Measurements from ENCODE around the gene MCC.

The MCC gene

DNA sequence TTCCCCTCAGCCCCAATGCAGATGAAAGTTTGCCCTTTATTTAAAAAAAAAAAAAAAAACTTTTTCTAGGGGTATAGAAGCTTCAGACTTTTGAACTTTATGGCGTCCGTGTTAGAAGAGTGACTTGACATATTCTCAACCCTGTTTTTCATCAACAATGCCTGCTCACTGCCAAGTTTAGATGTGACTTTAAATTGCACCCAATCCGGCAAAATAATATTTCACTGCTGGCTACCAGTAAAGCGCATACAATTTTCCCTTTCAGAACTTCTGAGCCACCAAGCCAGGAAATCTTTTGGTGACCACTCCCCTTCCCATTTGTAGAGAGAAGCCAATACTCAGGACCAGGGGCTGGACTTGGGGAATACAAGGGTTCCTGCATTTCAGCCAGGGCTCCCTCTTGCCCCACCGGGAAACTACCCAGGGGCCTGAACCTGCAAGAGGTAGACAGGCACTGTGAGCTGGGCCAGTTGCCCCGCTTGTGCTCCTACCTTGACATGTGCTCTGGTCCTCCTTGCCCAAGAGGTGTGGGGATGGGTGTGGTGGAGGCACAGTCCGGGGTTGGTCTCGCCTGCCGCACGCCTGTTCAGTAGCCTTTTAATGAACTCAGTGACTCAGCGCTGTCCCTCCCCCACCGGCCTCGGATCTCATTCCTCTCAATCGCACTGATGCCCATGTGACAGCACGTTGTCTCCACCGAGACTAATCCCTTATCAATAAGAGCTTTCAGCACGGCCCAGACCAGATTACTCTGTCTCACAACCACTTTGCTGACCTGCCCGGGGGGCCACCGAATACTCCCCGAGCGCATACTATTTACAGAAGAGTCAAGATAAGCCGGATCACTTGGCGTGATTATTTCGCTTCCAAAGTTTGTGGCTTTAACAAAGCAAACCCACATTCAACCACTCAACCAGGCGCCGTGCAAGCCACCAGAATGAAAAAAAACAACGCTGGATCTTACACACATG lies 285.2 kb downstream of the MCC start:
- FAIRE-seq (no peak), DNase-seq (ENCODE audit: insufficient read length, low spot score) (no peak)
- no peak for TF ChIP-seq POU2F2 (IDR thresholded peaks at IDR 0.05; ENCODE audit: low read depth, low read length)
- TF ChIP-seq TAF1 (IDR thresholded peaks at IDR 0.05; ENCODE audit: low read depth, low read length): no peak
- TF ChIP-seq POLR2A (IDR thresholded peaks at IDR 0.05; ENCODE audit: low read depth, low read length): no peak
- TF ChIP-seq PAX5 (IDR thresholded peaks at IDR 0.05; ENCODE audit: insufficient read depth, low read length, severe bottlenecking): no peak

- DNase-seq (ENCODE audit: insufficient read length, low spot score): no peak
- FAIRE-seq: no peak
- TF ChIP-seq SPI1 (IDR thresholded peaks at IDR 0.05; ENCODE audit: low read depth, low read length): no peak
- no peak for TF ChIP-seq POU2F2 (IDR thresholded peaks at IDR 0.05; ENCODE audit: low read depth, low read length)
- no peak for TF ChIP-seq POLR2AphosphoS5 (IDR thresholded peaks at IDR 0.05; ENCODE audit: low read depth, low read length)
- TF ChIP-seq PAX5 (IDR thresholded peaks at IDR 0.05; ENCODE audit: insufficient read depth, low read length, severe bottlenecking): no peak
- no peak for TF ChIP-seq POLR2A (IDR thresholded peaks at IDR 0.05; ENCODE audit: low read depth, low read length)
- no peak for TF ChIP-seq TAF1 (IDR thresholded peaks at IDR 0.05; ENCODE audit: low read depth, low read length)
These were observed 286.0 kb downstream of the MCC start for GRCh38 chr5:113202287-113202686.

DNA sequence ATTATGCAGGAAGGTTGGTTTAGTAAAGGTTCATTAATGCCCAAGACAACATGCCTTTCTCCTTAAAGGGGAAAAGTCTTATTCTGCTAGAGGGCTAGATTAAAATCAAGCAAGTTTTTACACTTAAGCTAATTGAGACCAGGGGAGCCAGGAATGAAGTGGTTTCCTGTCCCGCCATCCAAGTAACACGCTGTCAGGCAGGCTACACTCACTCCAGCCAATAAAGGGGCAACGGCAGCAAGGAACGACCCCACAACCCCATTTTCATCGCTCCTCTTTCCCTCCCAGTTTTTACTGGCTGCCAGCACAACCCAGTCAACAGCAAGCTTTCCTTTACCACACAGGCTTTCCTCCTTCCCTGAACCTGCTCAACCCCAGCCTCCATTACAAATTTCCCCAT lies 286.5 kb downstream of the MCC start:
- no peak for DNase-seq (ENCODE audit: insufficient read length, low spot score)
- FAIRE-seq: no peak

DNA sequence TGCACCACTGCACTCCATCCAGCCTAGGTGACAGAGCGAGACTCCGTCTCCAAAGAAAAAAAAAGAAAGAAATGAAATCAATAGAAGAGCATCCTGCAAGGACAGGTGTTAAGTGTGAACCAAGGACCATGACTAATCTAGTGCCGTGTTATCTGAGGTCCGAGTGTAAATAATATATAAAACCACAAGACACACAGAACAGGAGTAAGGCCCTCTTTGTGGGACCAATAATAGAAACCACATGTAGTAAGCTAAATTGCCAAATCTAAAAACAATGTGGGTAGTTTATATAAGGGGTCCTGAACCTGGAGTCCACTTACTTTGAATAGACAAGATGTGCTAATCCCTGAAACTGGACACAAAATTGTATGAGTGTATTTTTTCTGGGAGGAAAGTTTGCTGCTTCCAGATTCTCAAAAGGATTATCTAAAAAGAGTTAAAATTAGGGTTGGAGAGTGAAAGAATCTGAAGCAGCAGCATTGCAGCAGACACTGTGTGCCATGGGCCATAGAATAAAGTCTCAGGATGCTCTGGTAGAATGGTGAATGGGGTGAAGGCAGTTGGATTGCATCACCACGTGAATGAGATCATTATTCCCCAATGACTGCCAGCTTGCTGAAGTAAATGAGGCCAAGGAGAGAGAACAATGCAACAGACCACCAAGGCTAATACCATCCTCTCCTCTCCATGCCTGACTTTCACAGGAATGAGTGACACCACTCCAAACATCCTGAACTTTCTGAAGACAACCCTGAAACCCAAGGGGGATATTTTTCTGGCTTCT lies 288.9 kb downstream of the MCC start:
- FAIRE-seq: no peak
- no peak for DNase-seq (ENCODE audit: insufficient read length, low spot score)
- no peak for TF ChIP-seq SPI1 (IDR thresholded peaks at IDR 0.05; ENCODE audit: low read depth, low read length)
- no peak for TF ChIP-seq POU2F2 (IDR thresholded peaks at IDR 0.05; ENCODE audit: low read depth, low read length)
- TF ChIP-seq POLR2AphosphoS5 (IDR thresholded peaks at IDR 0.05; ENCODE audit: low read depth, low read length): no peak
- no peak for TF ChIP-seq TAF1 (IDR thresholded peaks at IDR 0.05; ENCODE audit: low read depth, low read length)
- TF ChIP-seq PAX5 (IDR thresholded peaks at IDR 0.05; ENCODE audit: insufficient read depth, low read length, severe bottlenecking): no peak

More for the DNA sequence above, 286.5 kb downstream of the MCC start:
- TF ChIP-seq PAX5 (IDR thresholded peaks at IDR 0.05; ENCODE audit: insufficient read depth, low read length, severe bottlenecking) (no peak), POLR2AphosphoS5 (IDR thresholded peaks at IDR 0.05; ENCODE audit: low read depth, low read length) (no peak), POU2F2 (IDR thresholded peaks at IDR 0.05; ENCODE audit: low read depth, low read length) (no peak), POLR2A (IDR thresholded peaks at IDR 0.05; ENCODE audit: low read depth, low read length) (no peak)

- TF ChIP-seq PAX5 (IDR thresholded peaks at IDR 0.05; ENCODE audit: insufficient read depth, low read length, severe bottlenecking) (no peak), SPI1 (IDR thresholded peaks at IDR 0.05; ENCODE audit: low read depth, low read length) (no peak), POU2F2 (IDR thresholded peaks at IDR 0.05; ENCODE audit: low read depth, low read length) (no peak), POLR2AphosphoS5 (IDR thresholded peaks at IDR 0.05; ENCODE audit: low read depth, low read length) (no peak), POLR2A (IDR thresholded peaks at IDR 0.05; ENCODE audit: low read depth, low read length) (no peak), TAF1 (IDR thresholded peaks at IDR 0.05; ENCODE audit: low read depth, low read length) (no peak)
- FAIRE-seq: no peak
- DNase-seq (ENCODE audit: insufficient read length, low spot score): no peak
These were observed 290.6 kb downstream of the MCC start for GRCh38 chr5:113197456-113198200.

DNA sequence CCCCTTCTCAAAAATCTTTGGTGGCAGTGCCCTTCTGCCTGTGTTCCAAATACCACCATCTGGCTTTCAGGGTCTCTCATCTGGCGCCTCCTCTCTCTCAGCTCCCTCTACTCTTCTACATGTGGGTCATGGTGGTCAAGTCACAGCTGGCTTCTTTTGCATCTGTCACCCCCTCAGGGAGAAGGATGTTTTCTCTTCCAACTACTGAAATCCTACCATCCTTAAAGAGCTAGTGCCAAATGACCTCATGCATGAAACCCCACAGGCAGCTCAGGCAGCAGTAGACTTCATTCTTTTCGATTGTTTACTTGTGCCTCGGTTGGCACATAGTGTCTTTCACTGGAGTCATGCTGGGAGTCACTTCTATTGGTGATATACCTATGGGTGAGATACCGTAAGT lies 292.5 kb downstream of the MCC start:
- TF ChIP-seq POLR2AphosphoS5 (IDR thresholded peaks at IDR 0.05; ENCODE audit: low read depth, low read length) (no peak), SPI1 (IDR thresholded peaks at IDR 0.05; ENCODE audit: low read depth, low read length) (no peak), PAX5 (IDR thresholded peaks at IDR 0.05; ENCODE audit: insufficient read depth, low read length, severe bottlenecking) (no peak), POLR2A (IDR thresholded peaks at IDR 0.05; ENCODE audit: low read depth, low read length) (no peak), POU2F2 (IDR thresholded peaks at IDR 0.05; ENCODE audit: low read depth, low read length) (no peak), TAF1 (IDR thresholded peaks at IDR 0.05; ENCODE audit: low read depth, low read length) (no peak)
- no peak for DNase-seq (ENCODE audit: insufficient read length, low spot score)
- FAIRE-seq: no peak

DNA sequence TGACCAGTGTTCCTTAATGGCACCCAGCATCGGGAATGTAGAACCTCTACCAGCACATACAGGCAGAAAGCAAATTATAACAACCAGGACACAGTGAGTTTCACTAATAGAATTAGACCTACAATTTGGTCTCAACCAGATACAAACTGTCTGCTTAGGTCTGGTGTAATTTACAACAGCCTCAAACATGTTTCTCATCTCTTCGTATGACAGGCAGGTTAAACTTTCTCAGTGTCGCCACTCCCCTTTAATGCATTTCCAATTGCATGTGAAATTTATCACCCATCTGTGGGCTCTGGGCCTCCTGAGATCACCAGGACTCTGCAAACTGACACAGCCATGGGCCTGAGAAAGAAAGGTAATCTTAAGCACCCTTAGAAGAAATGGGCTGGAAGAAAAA lies 293.0 kb downstream of the MCC start:
- TF ChIP-seq POU2F2 (IDR thresholded peaks at IDR 0.05; ENCODE audit: low read depth, low read length): no peak
- TF ChIP-seq SPI1 (IDR thresholded peaks at IDR 0.05; ENCODE audit: low read depth, low read length): no peak
- TF ChIP-seq POLR2AphosphoS5 (IDR thresholded peaks at IDR 0.05; ENCODE audit: low read depth, low read length): no peak
- no peak for TF ChIP-seq TAF1 (IDR thresholded peaks at IDR 0.05; ENCODE audit: low read depth, low read length)
- no peak for TF ChIP-seq POLR2A (IDR thresholded peaks at IDR 0.05; ENCODE audit: low read depth, low read length)
- FAIRE-seq: no peak
- DNase-seq (ENCODE audit: insufficient read length, low spot score): no peak

GRCh38 chr5:113194591-113194990 lies 293.7 kb downstream of the MCC start:
- TF ChIP-seq TAF1 (IDR thresholded peaks at IDR 0.05; ENCODE audit: low read depth, low read length) (no peak), POLR2AphosphoS5 (IDR thresholded peaks at IDR 0.05; ENCODE audit: low read depth, low read length) (no peak), POU2F2 (IDR thresholded peaks at IDR 0.05; ENCODE audit: low read depth, low read length) (no peak), POLR2A (IDR thresholded peaks at IDR 0.05; ENCODE audit: low read depth, low read length) (no peak), SPI1 (IDR thresholded peaks at IDR 0.05; ENCODE audit: low read depth, low read length) (no peak)
- no peak for DNase-seq (ENCODE audit: insufficient read length, low spot score)
- no peak for FAIRE-seq

- FAIRE-seq (no peak), DNase-seq (ENCODE audit: insufficient read length, low spot score) (no peak)
These were observed 294.1 kb downstream of the MCC start for GRCh38 chr5:113194125-113194524.

More at GRCh38 chr5:113194125-113194524, 294.1 kb downstream of the MCC start:
- TF ChIP-seq PAX5 (IDR thresholded peaks at IDR 0.05; ENCODE audit: insufficient read depth, low read length, severe bottlenecking): no peak
- no peak for TF ChIP-seq POLR2AphosphoS5 (IDR thresholded peaks at IDR 0.05; ENCODE audit: low read depth, low read length)
- TF ChIP-seq TAF1 (IDR thresholded peaks at IDR 0.05; ENCODE audit: low read depth, low read length): no peak
- TF ChIP-seq POLR2A (IDR thresholded peaks at IDR 0.05; ENCODE audit: low read depth, low read length): no peak
- no peak for TF ChIP-seq SPI1 (IDR thresholded peaks at IDR 0.05; ENCODE audit: low read depth, low read length)
- no peak for TF ChIP-seq POU2F2 (IDR thresholded peaks at IDR 0.05; ENCODE audit: low read depth, low read length)

All from GM12891 (cell line).